Lower leg skin (tissue), 3 donors: Measurements from ENCODE around the gene CTDSP1.

Experiments used
- POLR2A ChIP-seq, 2 donors: fragments of 450-650 bp; IDR thresholded peaks; one replicate each; pipeline ENCODE4 v1.6.1; 2016 to 2017; ENCODE audit warnings: antibody characterized with exemption in 2 of 2, mild to moderate bottlenecking in 1 of 2, moderate library complexity in 1 of 2
- TF ChIP-seq, protein P1 (sequence below), 3 donors: fragments of 450-650 bp; IDR thresholded peaks; one replicate each; pipeline ENCODE4 v1.5.1; 2016; ENCODE audit warnings: antibody characterized with exemption in 3 of 3, mild to moderate bottlenecking in 3 of 3, moderate library complexity in 2 of 3

GRCh38 chr2:218421027-218421426, 21.4 kb downstream of the CTDSP1 start:
- TF ChIP-seq, protein P1, sequence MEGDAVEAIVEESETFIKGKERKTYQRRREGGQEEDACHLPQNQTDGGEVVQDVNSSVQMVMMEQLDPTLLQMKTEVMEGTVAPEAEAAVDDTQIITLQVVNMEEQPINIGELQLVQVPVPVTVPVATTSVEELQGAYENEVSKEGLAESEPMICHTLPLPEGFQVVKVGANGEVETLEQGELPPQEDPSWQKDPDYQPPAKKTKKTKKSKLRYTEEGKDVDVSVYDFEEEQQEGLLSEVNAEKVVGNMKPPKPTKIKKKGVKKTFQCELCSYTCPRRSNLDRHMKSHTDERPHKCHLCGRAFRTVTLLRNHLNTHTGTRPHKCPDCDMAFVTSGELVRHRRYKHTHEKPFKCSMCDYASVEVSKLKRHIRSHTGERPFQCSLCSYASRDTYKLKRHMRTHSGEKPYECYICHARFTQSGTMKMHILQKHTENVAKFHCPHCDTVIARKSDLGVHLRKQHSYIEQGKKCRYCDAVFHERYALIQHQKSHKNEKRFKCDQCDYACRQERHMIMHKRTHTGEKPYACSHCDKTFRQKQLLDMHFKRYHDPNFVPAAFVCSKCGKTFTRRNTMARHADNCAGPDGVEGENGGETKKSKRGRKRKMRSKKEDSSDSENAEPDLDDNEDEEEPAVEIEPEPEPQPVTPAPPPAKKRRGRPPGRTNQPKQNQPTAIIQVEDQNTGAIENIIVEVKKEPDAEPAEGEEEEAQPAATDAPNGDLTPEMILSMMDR (IDR thresholded peaks at IDR 0.05): no peak
- no peak for TF ChIP-seq POLR2A (IDR thresholded peaks at IDR 0.05)
